IMR-90 (cell line): Measurements from ENCODE around the gene TSKS. TPM values are rescaled to one million over a fixed set of nuclear protein-coding genes. Genes with fewer than 3 reads are reported as not detected.

ENCODE experiments used
- ATAC-seq: fragments of 200-7000 bp; cut with Tn5 transposase; 2 replicates; pipeline ENCODE4 v1.9.1; 2020; ENCODE audit warnings: low read depth, mild to moderate bottlenecking, moderate library complexity
- BruUV-seq: library from RNA; stranded (reverse); fragments of 400-500 nt; replicated peaks from 2 replicates; lab custom pipeline; 2021; lab: Mats Ljungman, UMichigan
- CTCF ChIA-PET: fragments of 300-600 bp; formaldehyde crosslinking; extraction: SDS; loops from one replicate; lab custom pipeline; 2021; ENCODE audit warnings: antibody characterized with exemption; lab: Yijun Ruan, JAX
- POLR2A ChIA-PET: fragments of 300-600 bp; sonication (Branson Sonifier 250); formaldehyde crosslinking; loops from one replicate; lab custom pipeline; 2022; ENCODE audit warnings: antibody characterized with exemption; ENCODE audit not compliant: unreplicated experiment; lab: Charles Lee
- DNase-seq: peaks from one replicate; pipeline ENCODE4 v3.0.0; 2013
- H2AFZ ChIP-seq: replicated peaks from 2 replicates; pipeline ENCODE3; 2013; ENCODE audit warnings: low read length, mild to moderate bottlenecking; ENCODE audit not compliant: poor library complexity
- H2AK5ac ChIP-seq: 2 replicates; pipeline ENCODE4 v1.6.1; 2013; ENCODE audit warnings: low read depth, low read length, inconsistent platforms
- H2AK9ac ChIP-seq: replicated peaks from 2 replicates; pipeline ENCODE3; 2013; ENCODE audit warnings: mild to moderate bottlenecking, low read depth, low read length, moderate library complexity; ENCODE audit not compliant: poor library complexity
- H2BK120ac ChIP-seq: 2 replicates; pipeline ENCODE4 v1.6.1; 2013; ENCODE audit warnings: low read depth, low read length, inconsistent platforms
- H2BK15ac ChIP-seq: 3 replicates; pipeline ENCODE4 v1.6.1; 2013; ENCODE audit warnings: low read depth, low read length, inconsistent platforms
- H2BK20ac ChIP-seq: 2 replicates; pipeline ENCODE4 v1.6.1; 2013; ENCODE audit warnings: low read depth, mild to moderate bottlenecking, inconsistent platforms, low read length, moderate library complexity
- H2BK5ac ChIP-seq: 2 replicates; pipeline ENCODE4 v1.6.1; 2013; ENCODE audit warnings: mild to moderate bottlenecking, low read depth, low read length, inconsistent platforms; ENCODE audit not compliant: poor library complexity, severe bottlenecking
- H3K14ac ChIP-seq: replicated peaks from 2 replicates; pipeline ENCODE4 v1.6.1; 2013; ENCODE audit warnings: low read depth, low read length, inconsistent platforms
- H3K18ac ChIP-seq: 2 replicates; pipeline ENCODE4 v1.6.1; 2013; ENCODE audit warnings: low read depth, low read length, control low read depth
- H3K23ac ChIP-seq: 2 replicates; pipeline ENCODE4 v1.6.1; 2013; ENCODE audit warnings: low read depth, low read length, inconsistent platforms
- H3K27ac ChIP-seq: 2 replicates; pipeline ENCODE4 v1.5.1; 2013; ENCODE audit warnings: mild to moderate bottlenecking, control low read depth, low read length; ENCODE audit not compliant: insufficient read depth
- H3K27me3 ChIP-seq: 2 replicates; pipeline ENCODE4 v1.6.1; 2013; ENCODE audit warnings: low read length; ENCODE audit not compliant: control insufficient read depth, insufficient read depth
- H3K36me3 ChIP-seq: 2 replicates; pipeline ENCODE4 v1.6.1; 2013; ENCODE audit warnings: low read length, mixed read lengths; ENCODE audit not compliant: control insufficient read depth, insufficient read depth
- H3K4ac ChIP-seq: 2 replicates; pipeline ENCODE4 v1.6.1; 2013; ENCODE audit warnings: low read depth, low read length, inconsistent platforms
- H3K4me1 ChIP-seq: 2 replicates; pipeline ENCODE4 v1.6.1; 2013; ENCODE audit warnings: low read length, mixed read lengths; ENCODE audit not compliant: control insufficient read depth, insufficient read depth
- H3K4me2 ChIP-seq: 2 replicates; pipeline ENCODE4 v1.6.1; 2013; ENCODE audit warnings: low read depth, mild to moderate bottlenecking, control low read depth, low read length, moderate library complexity
- H3K4me3 ChIP-seq: 2 replicates; pipeline ENCODE4 v1.5.1; 2013; ENCODE audit warnings: low read depth, mild to moderate bottlenecking, control low read depth, low read length, moderate library complexity; ENCODE audit not compliant: insufficient read depth
- H3K56ac ChIP-seq: 2 replicates; pipeline ENCODE4 v1.6.1; 2013; ENCODE audit warnings: low read length, inconsistent platforms; ENCODE audit not compliant: insufficient read depth; ENCODE audit errors: extremely low read depth
- H3K79me1 ChIP-seq, 2 experiments: 2 replicates each; pipeline ENCODE4 v1.6.1; 2013; ENCODE audit warnings: low read length in 2 of 2, inconsistent platforms in 1 of 2, low read depth in 1 of 2
- H3K9ac ChIP-seq: 2 replicates; pipeline ENCODE4 v1.6.1; 2013; ENCODE audit warnings: low read depth, low read length, control low read depth
- H3K9me1 ChIP-seq: 2 replicates; pipeline ENCODE4 v1.6.1; 2013; ENCODE audit warnings: low read length, inconsistent platforms; ENCODE audit not compliant: insufficient read depth
- H3K9me3 ChIP-seq: 2 replicates; pipeline ENCODE4 v1.6.1; 2013; ENCODE audit warnings: low read length; ENCODE audit not compliant: control insufficient read depth, insufficient read depth
- H4K20me1 ChIP-seq: 2 replicates; pipeline ENCODE4 v1.6.1; 2013; ENCODE audit warnings: low read length, inconsistent platforms; ENCODE audit not compliant: insufficient read depth
- H4K5ac ChIP-seq: 2 replicates; pipeline ENCODE4 v1.6.1; 2013; ENCODE audit warnings: mild to moderate bottlenecking, low read depth, low read length, control low read depth
- H4K8ac ChIP-seq, 2 experiments: 2 replicates each; pipeline ENCODE4 v1.6.1; 2013; ENCODE audit warnings: low read depth in 2 of 2, low read length in 2 of 2, control low read depth in 1 of 2, inconsistent platforms in 1 of 2
- H4K91ac ChIP-seq: 2 replicates; pipeline ENCODE4 v1.6.1; 2013; ENCODE audit warnings: low read depth, low read length, inconsistent platforms; ENCODE audit not compliant: insufficient read depth
- CHD1 ChIP-seq: IDR thresholded peaks from 2 replicates; pipeline ENCODE4 v1.6.1; 2012; ENCODE audit warnings: low read depth, low read length, improper control_type of control experiment
- FOS ChIP-seq: fragments of 150-350 bp; IDR thresholded peaks from 2 replicates; pipeline ENCODE4 v1.6.1; 2016; ENCODE audit warnings: low read depth, low read length
- NFE2L2 ChIP-seq: fragments of 150-350 bp; IDR thresholded peaks from 2 replicates; pipeline ENCODE4 v1.6.1; 2016; ENCODE audit warnings: low read depth, mild to moderate bottlenecking, low read length
- POLR2A ChIP-seq: IDR thresholded peaks from 2 replicates; pipeline ENCODE4 v1.6.1; 2012; ENCODE audit warnings: mild to moderate bottlenecking, low read depth, low read length
- RCOR1 ChIP-seq: IDR thresholded peaks from 2 replicates; pipeline ENCODE4 v1.6.1; 2012; ENCODE audit warnings: mild to moderate bottlenecking, low read length, improper control_type of control experiment; ENCODE audit not compliant: insufficient replicate concordance
- WGBS, 2 experiments: methylation state at CpG; one replicate each; pipeline versions ENCODE4 v1.1.5 to v1.1.7; 2013; ENCODE audit warnings: missing lambda C conversion rate in 2 of 2; ENCODE audit not compliant: insufficient read length in 1 of 2; ENCODE audit errors: extremely low coverage in 2 of 2; 5-methylcytosine and 5-hydroxymethylcytosine counted together
- dilution Hi-C: fragments of 300-500 bp; cut with HindIII; formaldehyde crosslinking; loops from one replicate; pipeline ENCODE4 v1.14.3; 2018; ENCODE audit warnings: low sequenced_read_pairs; ENCODE audit not compliant: unreplicated experiment
- in situ Hi-C: fragments of 300-500 bp; cut with MboI; formaldehyde crosslinking; loops from 3 replicates; pipeline ENCODE4 v1.14.3; 2019; ENCODE audit warnings: low sequenced_read_pairs, inconsistent platforms, mixed read lengths
- intact Hi-C: fragments of 100-400 bp; cut with micrococcal nuclease; formaldehyde crosslinking; loops from 2 replicates; pipeline ENCODE4 v1.10.0; 2022
- polyA plus RNA-seq, 3 experiments: library from polyadenylated mRNA; depleted of rRNA; stranded (reverse); fragments of >200 nt; gene quantifications; 2 replicates each; pipeline ENCODE4 v1.2.3, GENCODE V29; 2012; ENCODE audit warnings: low replicate concordance in 1 of 3
- total RNA-seq: library from RNA; depleted of rRNA; stranded (reverse); fragments of >200 nt; gene quantifications from 2 replicates; pipeline ENCODE4 v1.2.3, GENCODE V29; 2012

Gene TSKS
- total and polyA plus RNA-seq, 2 of the 4 experiments (the other 2 are of a cell fraction): not detected

GRCh38 chr19:49772850-49773432, 9.8 kb upstream of the TSKS start:
- no peak overlapping the region for H3K56ac ChIP-seq
- H2BK5ac ChIP-seq: no peak overlapping the region
- TF ChIP-seq FOS (no peak), NFE2L2 (no peak), POLR2A (no peak), RCOR1 (no peak), CHD1 (no peak)
- H3K18ac ChIP-seq: no peak overlapping the region
- intact Hi-C loops (no loop called here), in situ Hi-C loops (no loop called here), dilution Hi-C loops (no loop called here)
- H2AFZ ChIP-seq: peak overlapping the region; percentile 32
- peaks cover 20 to 83% of the 10 kb centered on the region in 2 experiments for H3K79me1 ChIP-seq
- H3K36me3 ChIP-seq: peaks cover 14% of the 10 kb centered on the region
- H4K91ac ChIP-seq: no peak overlapping the region
- H3K9me3 ChIP-seq: no peaks in the 10 kb centered on the region
- no peak overlapping the region for H3K14ac ChIP-seq
- no peaks in the 10 kb centered on the region for H3K27me3 ChIP-seq
- no peak overlapping the region for H2BK20ac ChIP-seq
- H3K9me1 ChIP-seq: peaks cover 28% of the 10 kb centered on the region
- H3K9ac ChIP-seq: no peak overlapping the region
- H3K23ac ChIP-seq: no peak overlapping the region
- H3K4me1 ChIP-seq: peaks cover 6% of the 10 kb centered on the region
- no peak overlapping the region for H3K4me2 ChIP-seq
- DNase-seq (no peak), ATAC-seq (no peak)
- CTCF ChIA-PET: no interaction called here
- H2BK120ac ChIP-seq: no peak overlapping the region
- no TSS peak for BruUV-seq
- H3K4me3 ChIP-seq: no peak overlapping the region
- H3K4ac ChIP-seq: no peak overlapping the region
- H2AK9ac ChIP-seq: peak overlapping the region; percentile 50
- POLR2A ChIA-PET: no interaction called here
- H2AK5ac ChIP-seq: no peak overlapping the region
- no peak overlapping the region for H3K27ac ChIP-seq
- no peak overlapping the region for H4K8ac ChIP-seq
- H4K5ac ChIP-seq: no peak overlapping the region
- 100% methylated on average over 3 of the region's 10 CpGs; no CpG with 5 or more reads in 1 of the 2 experiments for WGBS, 2 experiments
- H4K20me1 ChIP-seq: peaks cover 62% of the 10 kb centered on the region
- no peak overlapping the region for H2BK15ac ChIP-seq
